Measurements from ENCODE around the gene NFASC. TPM values are rescaled to one million over a fixed set of nuclear protein-coding genes. Genes with fewer than 3 reads are reported as not detected.
A peak's percentile ranks its signal among the peaks of the same experiment; 100 is the strongest.

NFASC gene
- total and polyA plus RNA-seq, 12 donors, result 1.9 to 24.1 (median 9.2) TPM

GRCh38 chr1:205045146-205045545 lies 174.5 kb downstream of the NFASC start:
- H3K27ac ChIP-seq, result no peak overlapping the region
- no peak for TF ChIP-seq CTCF (IDR thresholded peaks at IDR 0.05)
- WGBS, 2 donors, result 29 to 30% methylated on average over 11 of the region's 11 CpGs
- intact Hi-C loops (cut with DNase I), result no loop called here
- DNase-seq (no peak), ATAC-seq (no peak)
- H3K4me3 ChIP-seq, result no peak overlapping the region
- H3K27me3 ChIP-seq, result peaks cover 14 to 81% (median 69%) of the 10 kb centered on the region in 7 donors
- H3K4me1 ChIP-seq, result peaks cover 0 to 10% (median 0%) of the 10 kb centered on the region in 9 donors
- H3K36me3 ChIP-seq, result no peaks in the 10 kb centered on the region
- no peaks in the 10 kb centered on the region for H3K9me3 ChIP-seq

GRCh38 chr1:205046870-205047269 lies 176.2 kb downstream of the NFASC start:
- Histone ChIP-seq H3K27ac (no peak overlapping the region), H3K4me1 (peaks cover 0 to 10% (median 0%) of the 10 kb centered on the region in 9 donors), H3K36me3 (no peaks in the 10 kb centered on the region), H3K9me3 (no peaks in the 10 kb centered on the region), H3K27me3 (peaks cover 14 to 72% (median 62%) of the 10 kb centered on the region in 7 donors), H3K4me3 (no peak overlapping the region)
- WGBS, 2 donors, result 44 to 51% methylated on average over 4 of the region's 4 CpGs
- TF ChIP-seq CTCF (IDR thresholded peaks at IDR 0.05), result no peak
- DNase-seq (no peak), ATAC-seq (peak in 1 of 8 donors; percentile 36)
- intact Hi-C loops (cut with DNase I), result no loop called here

- 72 to 74% methylated on average over 5 of the region's 5 CpGs for WGBS, 2 donors
- no peak for TF ChIP-seq CTCF (IDR thresholded peaks at IDR 0.05)
- ATAC-seq (no peak), DNase-seq (no peak)
- Histone ChIP-seq H3K4me1 (peaks cover 0 to 8% (median 0%) of the 10 kb centered on the region in 9 donors), H3K36me3 (no peaks in the 10 kb centered on the region), H3K27ac (no peak overlapping the region), H3K4me3 (no peak overlapping the region), H3K9me3 (no peaks in the 10 kb centered on the region), H3K27me3 (peaks cover 10 to 69% (median 54%) of the 10 kb centered on the region in 7 donors)
- intact Hi-C loops (cut with DNase I), result no loop called here
Observed at GRCh38 chr1:205047764-205048231, 177.1 kb downstream of the NFASC start.

GRCh38 chr1:205048382-205048781 lies 177.7 kb downstream of the NFASC start:
- H3K4me1 ChIP-seq, result peaks cover 0 to 2% (median 0%) of the 10 kb centered on the region in 9 donors
- intact Hi-C loops (cut with DNase I), result no loop called here
- ATAC-seq (no peak), DNase-seq (no peak)
- WGBS, 2 donors, result 88 to 89% methylated on average over 9 of the region's 9 CpGs
- no peak for TF ChIP-seq CTCF (IDR thresholded peaks at IDR 0.05)
- H3K36me3 ChIP-seq, result no peaks in the 10 kb centered on the region
- no peak overlapping the region for H3K4me3 ChIP-seq
- H3K27ac ChIP-seq, result no peak overlapping the region
- H3K27me3 ChIP-seq, result peaks cover 6 to 68% (median 54%) of the 10 kb centered on the region in 7 donors
- H3K9me3 ChIP-seq, result no peaks in the 10 kb centered on the region
